ENCODE results near the gene CLEC7A. TPM values are rescaled to one million over a fixed set of nuclear protein-coding genes. Genes with fewer than 3 reads are reported as not detected.

Gene CLEC7A
- total RNA-seq, 1 donor from 2014 or later, result not detected

DNA sequence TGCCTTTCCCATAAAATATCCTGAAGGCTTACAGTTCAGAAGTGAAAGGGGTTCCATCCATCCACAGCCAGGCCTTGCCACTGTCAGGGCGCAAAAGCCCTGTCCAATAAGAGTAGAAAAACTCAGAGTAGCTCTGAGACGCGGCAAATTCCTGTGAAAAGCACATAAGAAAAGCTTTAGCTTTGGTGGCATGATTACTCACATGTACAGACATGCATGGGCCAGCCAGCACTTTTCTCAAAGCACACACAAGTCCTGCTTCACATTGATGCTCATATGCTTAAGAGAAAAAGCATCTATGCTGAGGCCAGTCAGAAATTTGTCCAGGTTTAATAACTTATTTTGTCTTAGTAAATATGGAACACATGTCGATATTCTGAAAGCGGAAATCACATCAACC lies 56.7 kb downstream of the CLEC7A start:
- no peak overlapping the region for H3K27ac Mint-ChIP-seq (ENCODE audit: unreplicated experiment)
- H3K27me3 Mint-ChIP-seq (ENCODE audit: unreplicated experiment), result peaks cover 10% of the 10 kb centered on the region
- no peak for DNase-seq (ENCODE audit: extremely low spot score, unreplicated experiment)
- TF ChIP-seq, protein P1, sequence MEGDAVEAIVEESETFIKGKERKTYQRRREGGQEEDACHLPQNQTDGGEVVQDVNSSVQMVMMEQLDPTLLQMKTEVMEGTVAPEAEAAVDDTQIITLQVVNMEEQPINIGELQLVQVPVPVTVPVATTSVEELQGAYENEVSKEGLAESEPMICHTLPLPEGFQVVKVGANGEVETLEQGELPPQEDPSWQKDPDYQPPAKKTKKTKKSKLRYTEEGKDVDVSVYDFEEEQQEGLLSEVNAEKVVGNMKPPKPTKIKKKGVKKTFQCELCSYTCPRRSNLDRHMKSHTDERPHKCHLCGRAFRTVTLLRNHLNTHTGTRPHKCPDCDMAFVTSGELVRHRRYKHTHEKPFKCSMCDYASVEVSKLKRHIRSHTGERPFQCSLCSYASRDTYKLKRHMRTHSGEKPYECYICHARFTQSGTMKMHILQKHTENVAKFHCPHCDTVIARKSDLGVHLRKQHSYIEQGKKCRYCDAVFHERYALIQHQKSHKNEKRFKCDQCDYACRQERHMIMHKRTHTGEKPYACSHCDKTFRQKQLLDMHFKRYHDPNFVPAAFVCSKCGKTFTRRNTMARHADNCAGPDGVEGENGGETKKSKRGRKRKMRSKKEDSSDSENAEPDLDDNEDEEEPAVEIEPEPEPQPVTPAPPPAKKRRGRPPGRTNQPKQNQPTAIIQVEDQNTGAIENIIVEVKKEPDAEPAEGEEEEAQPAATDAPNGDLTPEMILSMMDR (IDR thresholded peaks at IDR 0.05), result no peak
- H3K9me3 Mint-ChIP-seq (ENCODE audit: unreplicated experiment), result no peaks in the 10 kb centered on the region
- H3K4me1 Mint-ChIP-seq (ENCODE audit: unreplicated experiment), result no peaks in the 10 kb centered on the region
- H3K4me3 Mint-ChIP-seq (ENCODE audit: unreplicated experiment), result no peak overlapping the region
- H3K36me3 Mint-ChIP-seq (ENCODE audit: unreplicated experiment), result no peaks in the 10 kb centered on the region

DNA sequence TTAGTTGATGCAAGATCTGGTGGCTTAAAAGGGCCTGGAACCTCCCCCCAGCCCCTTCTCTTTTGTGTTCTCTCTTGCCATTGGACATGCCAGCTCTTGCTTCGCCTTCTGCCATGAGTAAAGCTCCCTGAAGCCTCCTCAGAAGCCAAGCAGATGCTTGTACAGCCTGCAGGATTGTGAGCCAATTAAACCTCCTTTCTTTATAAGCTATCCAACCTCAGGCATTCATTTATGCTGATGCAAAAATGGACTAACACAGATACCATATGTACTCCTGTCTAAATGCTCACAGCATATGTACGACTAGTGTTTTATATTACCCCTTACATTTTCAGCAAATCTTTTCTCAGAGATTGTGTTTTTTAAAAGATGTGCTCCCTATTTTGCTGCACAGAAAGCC lies 57.9 kb downstream of the CLEC7A start:
- no peaks in the 10 kb centered on the region for H3K9me3 Mint-ChIP-seq (ENCODE audit: unreplicated experiment)
- TF ChIP-seq, protein P1 (IDR thresholded peaks at IDR 0.05), result no peak
- DNase-seq (ENCODE audit: extremely low spot score, unreplicated experiment), result no peak
- H3K27me3 Mint-ChIP-seq (ENCODE audit: unreplicated experiment), result peaks cover 6% of the 10 kb centered on the region
- no peak overlapping the region for H3K4me3 Mint-ChIP-seq (ENCODE audit: unreplicated experiment)
- no peaks in the 10 kb centered on the region for H3K4me1 Mint-ChIP-seq (ENCODE audit: unreplicated experiment)
- no peak overlapping the region for H3K27ac Mint-ChIP-seq (ENCODE audit: unreplicated experiment)
- H3K36me3 Mint-ChIP-seq (ENCODE audit: unreplicated experiment), result no peaks in the 10 kb centered on the region

DNA sequence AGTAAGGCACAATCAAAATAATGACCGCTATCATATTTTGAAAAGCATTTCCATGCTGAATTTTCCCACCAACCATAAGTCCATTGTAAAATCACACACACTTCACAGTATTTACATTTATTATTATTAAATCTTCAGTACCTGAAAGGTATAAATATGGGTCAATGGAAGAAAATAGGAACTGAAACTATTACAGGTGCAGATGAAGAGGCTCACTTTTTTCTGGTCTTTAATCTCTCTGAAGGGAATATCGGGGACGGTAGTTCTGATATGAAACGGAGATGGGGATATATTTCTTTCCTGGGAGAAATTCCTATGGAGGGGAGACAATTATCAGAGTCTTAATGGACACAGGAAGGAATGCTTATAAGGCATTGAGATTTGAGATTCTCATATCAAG lies 59.6 kb downstream of the CLEC7A start:
- Mint-ChIP-seq H3K27ac (ENCODE audit: unreplicated experiment) (no peak overlapping the region), H3K27me3 (ENCODE audit: unreplicated experiment) (peaks cover 3% of the 10 kb centered on the region), H3K4me1 (ENCODE audit: unreplicated experiment) (no peaks in the 10 kb centered on the region), H3K4me3 (ENCODE audit: unreplicated experiment) (no peak overlapping the region), H3K9me3 (ENCODE audit: unreplicated experiment) (no peaks in the 10 kb centered on the region), H3K36me3 (ENCODE audit: unreplicated experiment) (no peaks in the 10 kb centered on the region)
- no peak for DNase-seq (ENCODE audit: extremely low spot score, unreplicated experiment)
- TF ChIP-seq, protein P1 (IDR thresholded peaks at IDR 0.05), result no peak

DNA sequence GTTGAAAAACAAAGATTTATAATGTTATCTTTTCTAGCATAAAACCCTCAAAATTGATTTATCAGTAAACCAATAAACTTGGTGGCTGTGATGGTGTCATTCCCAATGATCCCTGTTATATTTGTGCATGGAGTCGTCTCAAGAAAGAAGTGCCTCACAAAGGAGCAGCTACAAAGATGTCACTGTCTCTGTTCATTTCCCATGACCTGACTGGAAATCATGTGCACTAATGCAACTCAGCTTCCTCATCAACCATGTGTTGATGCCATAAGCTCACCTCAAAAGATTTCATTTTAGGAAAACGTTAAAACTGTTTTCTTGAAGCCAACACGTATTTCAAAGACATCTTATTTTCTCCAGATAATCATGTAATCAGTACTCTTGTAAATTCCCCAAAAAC lies 60.0 kb downstream of the CLEC7A start:
- no peak for DNase-seq (ENCODE audit: extremely low spot score, unreplicated experiment)
- H3K27me3 Mint-ChIP-seq (ENCODE audit: unreplicated experiment), result no peaks in the 10 kb centered on the region
- no peaks in the 10 kb centered on the region for H3K4me1 Mint-ChIP-seq (ENCODE audit: unreplicated experiment)
- no peaks in the 10 kb centered on the region for H3K9me3 Mint-ChIP-seq (ENCODE audit: unreplicated experiment)
- no peaks in the 10 kb centered on the region for H3K36me3 Mint-ChIP-seq (ENCODE audit: unreplicated experiment)
- no peak overlapping the region for H3K27ac Mint-ChIP-seq (ENCODE audit: unreplicated experiment)
- no peak overlapping the region for H3K4me3 Mint-ChIP-seq (ENCODE audit: unreplicated experiment)
- TF ChIP-seq, protein P1 (IDR thresholded peaks at IDR 0.05), result no peak

DNA sequence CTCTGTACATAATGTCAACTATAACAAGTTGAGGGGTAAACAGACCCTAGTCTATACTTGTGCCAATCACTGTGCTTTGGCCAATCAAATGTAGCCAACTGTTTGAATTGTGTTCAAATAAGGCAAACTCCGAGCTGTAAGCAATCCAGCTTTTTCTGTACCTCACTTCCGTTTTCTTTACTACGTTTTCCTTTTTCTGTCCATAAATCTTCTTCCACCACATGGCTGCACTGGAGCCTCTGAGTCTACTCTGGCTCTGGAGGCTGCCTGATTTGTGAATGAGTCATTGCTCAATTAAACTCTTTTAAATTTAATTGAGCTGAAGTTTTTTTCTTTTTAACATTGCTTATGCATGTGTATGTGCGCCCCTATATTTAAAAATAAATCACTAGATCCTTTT lies 60.9 kb downstream of the CLEC7A start:
- Mint-ChIP-seq H3K4me3 (ENCODE audit: unreplicated experiment) (no peak overlapping the region), H3K36me3 (ENCODE audit: unreplicated experiment) (no peaks in the 10 kb centered on the region), H3K27me3 (ENCODE audit: unreplicated experiment) (no peaks in the 10 kb centered on the region), H3K4me1 (ENCODE audit: unreplicated experiment) (no peaks in the 10 kb centered on the region), H3K9me3 (ENCODE audit: unreplicated experiment) (no peaks in the 10 kb centered on the region), H3K27ac (ENCODE audit: unreplicated experiment) (no peak overlapping the region)
- DNase-seq (ENCODE audit: extremely low spot score, unreplicated experiment), result no peak
- TF ChIP-seq, protein P1 (IDR thresholded peaks at IDR 0.05), result no peak

Measured in osteocyte (in vitro differentiated cells).